Measurements from ENCODE around the gene RPS17. TPM values are rescaled to one million over a fixed set of nuclear protein-coding genes. Genes with fewer than 3 reads are reported as not detected.
A peak's percentile ranks its signal among the peaks of the same experiment; 100 is the strongest.

RPS17 gene
- total RNA-seq, 4 donors from 2014 or later, result 649 to 1,349 (median 1,094) TPM

GRCh38 chr15:82538961-82539690 is 1.1 kb downstream of the RPS17 start:
- peaks cover 6% of the 10 kb centered on the region for H3K27me3 ChIP-seq
- in situ Hi-C loops (cut with MboI; ENCODE audit: low pct_ligation_motif_present in 1 of 4, low pct_unique_long_range_greater_than_20kb in 1 of 4, low sequenced_read_pairs in 3 of 4), result loop anchor here (25.0 kb wide), 2 partner anchors 152 to 473 kb away; partner anchors contain the start of gene C15orf40 (in 4 of the 4)
- peak overlapping the region; percentile 89 to 92 (median 90) for H3K27ac ChIP-seq
- H3K4me1 ChIP-seq, result peaks cover 4 to 25% (median 18%) of the 10 kb centered on the region in 4 donors
- H3K9me3 ChIP-seq, result no peaks in the 10 kb centered on the region
- 7 to 12% methylated on average over 14 to 28 of the region's 28 CpGs for WGBS, 2 donors (ENCODE audit: low coverage in 1 of 2)
- H3K4me3 ChIP-seq, result peak overlapping the region; percentile 74 to 84 (median 78)
- no peak for DNase-seq
- peaks cover 0 to 22% (median 10%) of the 10 kb centered on the region in 4 donors for H3K36me3 ChIP-seq
- intact Hi-C loops (cut with DNase I; ENCODE audit: low total_unique reads), result no loop called here
- TF ChIP-seq CTCF (IDR thresholded peaks at IDR 0.05) (no peak), EP300 (IDR thresholded peaks at IDR 0.05; ENCODE audit: low read depth) (no peak), POLR2A (IDR thresholded peaks at IDR 0.05) (no peak), POLR2AphosphoS5 (IDR thresholded peaks at IDR 0.05) (no peak)

GRCh38 chr15:82537351-82537908 is 2.8 kb downstream of the RPS17 start:
- Histone ChIP-seq H3K27ac (no peak overlapping the region), H3K4me3 (no peak overlapping the region), H3K9me3 (no peaks in the 10 kb centered on the region), H3K27me3 (no peaks in the 10 kb centered on the region), H3K4me1 (peaks cover 4 to 25% (median 18%) of the 10 kb centered on the region in 4 donors), H3K36me3 (peaks cover 0 to 22% (median 10%) of the 10 kb centered on the region in 4 donors)
- 67 to 69% methylated on average over 4 of the region's 4 CpGs for WGBS, 2 donors (ENCODE audit: low coverage in 1 of 2)
- TF ChIP-seq EP300 (IDR thresholded peaks at IDR 0.05; ENCODE audit: low read depth) (no peak), POLR2A (IDR thresholded peaks at IDR 0.05) (no peak), CTCF (IDR thresholded peaks at IDR 0.05) (no peak), POLR2AphosphoS5 (IDR thresholded peaks at IDR 0.05) (no peak)
- in situ Hi-C loops (cut with MboI; ENCODE audit: low pct_ligation_motif_present in 1 of 4, low pct_unique_long_range_greater_than_20kb in 1 of 4, low sequenced_read_pairs in 3 of 4), result loop anchor here (25.0 kb wide), 2 partner anchors 150 to 475 kb away; partner anchors contain the start of gene C15orf40 (in 4 of the 4)
- DNase-seq, result no peak
- intact Hi-C loops (cut with DNase I; ENCODE audit: low total_unique reads), result no loop called here

GRCh38 chr15:82536409-82537350 is 3.6 kb downstream of the RPS17 start:
- no peak overlapping the region for H3K27ac ChIP-seq
- H3K9me3 ChIP-seq, result no peaks in the 10 kb centered on the region
- H3K4me1 ChIP-seq, result peaks cover 4 to 25% (median 18%) of the 10 kb centered on the region in 4 donors

More at GRCh38 chr15:82536409-82537350, 3.6 kb downstream of the RPS17 start:
- in situ Hi-C loops (cut with MboI; ENCODE audit: low pct_ligation_motif_present in 1 of 4, low pct_unique_long_range_greater_than_20kb in 1 of 4, low sequenced_read_pairs in 3 of 4), result loop anchor here (25.0 kb wide), 2 partner anchors 149 to 476 kb away; partner anchors contain the start of gene C15orf40 (in 4 of the 4)
- DNase-seq, result no peak
- Histone ChIP-seq H3K27me3 (no peaks in the 10 kb centered on the region), H3K36me3 (peaks cover 0 to 22% (median 10%) of the 10 kb centered on the region in 4 donors), H3K4me3 (no peak overlapping the region)
- intact Hi-C loops (cut with DNase I; ENCODE audit: low total_unique reads), result no loop called here
- 62 to 65% methylated on average over 7 to 11 of the region's 11 CpGs for WGBS, 2 donors (ENCODE audit: low coverage in 1 of 2)
- TF ChIP-seq POLR2A (IDR thresholded peaks at IDR 0.05) (no peak), POLR2AphosphoS5 (IDR thresholded peaks at IDR 0.05) (no peak), EP300 (IDR thresholded peaks at IDR 0.05; ENCODE audit: low read depth) (no peak), CTCF (IDR thresholded peaks at IDR 0.05) (no peak)

Measured in transverse colon (tissue), 4 donors.